OCI-LY1 (cell line): ENCODE data around the gene JPH3.

Experiments
- EZH2 ChIP-seq: fragments of 200-600 bp; sonication (generic), shearing (Covaris generic); IDR thresholded peaks from 2 replicates; pipeline ENCODE4 v1.8.0; 2017; ENCODE audit warnings: borderline replicate concordance, mixed run types, mild to moderate bottlenecking, antibody characterized with exemption, low read length, moderate library complexity, mixed read lengths
- TF ChIP-seq, protein P1 (sequence below): fragments of 200-600 bp; sonication (generic), shearing (Covaris generic); IDR thresholded peaks from 2 replicates; pipeline ENCODE4 v1.5.1; 2017; ENCODE audit warnings: mild to moderate bottlenecking, antibody characterized with exemption, low read length, moderate library complexity, mixed read lengths

DNA sequence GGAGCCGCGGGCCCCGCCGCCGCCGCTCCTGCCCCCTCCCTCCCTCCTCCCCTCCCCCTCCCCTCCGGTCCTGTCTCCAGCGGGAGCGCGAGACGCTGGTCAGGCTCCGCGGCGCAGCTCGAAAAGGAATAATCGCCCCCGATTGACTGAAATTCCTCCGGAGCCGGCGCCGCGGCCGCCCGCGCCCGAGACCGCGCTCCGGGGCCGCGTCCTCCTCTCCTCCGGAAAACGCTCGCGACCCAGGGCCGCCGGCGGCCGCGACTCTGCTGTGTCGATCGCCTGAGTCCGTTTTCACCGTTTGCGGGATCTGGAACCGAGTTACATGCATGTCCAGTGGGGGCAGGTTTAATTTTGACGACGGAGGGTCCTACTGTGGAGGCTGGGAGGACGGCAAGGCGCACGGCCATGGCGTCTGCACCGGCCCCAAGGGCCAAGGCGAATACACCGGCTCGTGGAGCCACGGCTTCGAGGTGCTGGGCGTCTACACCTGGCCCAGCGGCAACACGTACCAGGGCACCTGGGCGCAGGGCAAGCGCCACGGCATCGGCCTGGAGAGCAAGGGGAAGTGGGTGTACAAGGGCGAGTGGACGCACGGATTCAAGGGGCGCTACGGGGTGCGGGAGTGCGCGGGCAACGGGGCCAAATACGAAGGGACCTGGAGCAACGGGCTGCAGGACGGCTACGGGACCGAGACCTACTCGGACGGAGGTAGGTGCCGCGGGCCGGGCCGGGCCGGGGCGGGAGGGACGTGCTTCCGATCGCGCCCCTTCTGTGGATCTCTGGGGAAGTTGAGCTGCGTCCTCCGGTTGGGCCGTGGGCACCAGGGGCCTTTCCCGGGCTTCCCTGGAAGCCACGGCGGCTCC is 744 bp downstream of the JPH3 start:
- TF ChIP-seq, protein P1, sequence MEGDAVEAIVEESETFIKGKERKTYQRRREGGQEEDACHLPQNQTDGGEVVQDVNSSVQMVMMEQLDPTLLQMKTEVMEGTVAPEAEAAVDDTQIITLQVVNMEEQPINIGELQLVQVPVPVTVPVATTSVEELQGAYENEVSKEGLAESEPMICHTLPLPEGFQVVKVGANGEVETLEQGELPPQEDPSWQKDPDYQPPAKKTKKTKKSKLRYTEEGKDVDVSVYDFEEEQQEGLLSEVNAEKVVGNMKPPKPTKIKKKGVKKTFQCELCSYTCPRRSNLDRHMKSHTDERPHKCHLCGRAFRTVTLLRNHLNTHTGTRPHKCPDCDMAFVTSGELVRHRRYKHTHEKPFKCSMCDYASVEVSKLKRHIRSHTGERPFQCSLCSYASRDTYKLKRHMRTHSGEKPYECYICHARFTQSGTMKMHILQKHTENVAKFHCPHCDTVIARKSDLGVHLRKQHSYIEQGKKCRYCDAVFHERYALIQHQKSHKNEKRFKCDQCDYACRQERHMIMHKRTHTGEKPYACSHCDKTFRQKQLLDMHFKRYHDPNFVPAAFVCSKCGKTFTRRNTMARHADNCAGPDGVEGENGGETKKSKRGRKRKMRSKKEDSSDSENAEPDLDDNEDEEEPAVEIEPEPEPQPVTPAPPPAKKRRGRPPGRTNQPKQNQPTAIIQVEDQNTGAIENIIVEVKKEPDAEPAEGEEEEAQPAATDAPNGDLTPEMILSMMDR = no peak
- no peak for TF ChIP-seq EZH2
